Activated CD4-positive, alpha-beta T cell treated with anti-CD3 and anti-CD28 coated beads for 36 hours (primary cell): ENCODE measurements around the gene TNFAIP3. TPM values are rescaled to one million over a fixed set of nuclear protein-coding genes. Genes with fewer than 3 reads are reported as not detected.

Source experiments
- total RNA-seq, 2 experiments: library from RNA; stranded (reverse); gene quantifications; one replicate each; pipeline ENCODE4 v1.2.3, GENCODE V29; 2021

TNFAIP3 gene
- total RNA-seq, 2 experiments from 2014 or later, result 284 to 371 TPM

Other genes with a start within 250 kb of the TNFAIP3 start
- gene PERP, start 240.2 kb downstream of the TNFAIP3 start, total RNA-seq, result 1 to 10 TPM; 2.7 to 3.7 TPM